Stimulated activated CD4-positive, alpha-beta T cell treated with anti-CD3 and anti-CD28 coated beads, Interleukin-12 subunit alpha, Interleukin-12 subunit beta, amount 100 ng/mL, for 4 hours (primary cell): ENCODE measurements around the gene SASH1.
A peak's percentile ranks its signal among the peaks of the same experiment; 100 is the strongest.

ENCODE experiments used
- DNase-seq: peaks from one replicate; pipeline ENCODE4 v3.0.0-alpha.2; 2020

SASH1 gene

GRCh38 chr6:148528292-148528691, 185.7 kb downstream of the SASH1 start:
- no peak for DNase-seq

GRCh38 chr6:148529010-148529409, 186.4 kb downstream of the SASH1 start:
- no peak for DNase-seq

- no peak for DNase-seq
These were observed 187.8 kb downstream of the SASH1 start for GRCh38 chr6:148530394-148530953.

GRCh38 chr6:148530976-148531375, 188.3 kb downstream of the SASH1 start:
- DNase-seq: no peak

- DNase-seq: no peak
These were observed 190.1 kb downstream of the SASH1 start for GRCh38 chr6:148532698-148533097.

- DNase-seq: no peak
These were observed 190.9 kb downstream of the SASH1 start for GRCh38 chr6:148533309-148534107.

- DNase-seq: no peak
These were observed 192.2 kb downstream of the SASH1 start for GRCh38 chr6:148534871-148535270.

DNA sequence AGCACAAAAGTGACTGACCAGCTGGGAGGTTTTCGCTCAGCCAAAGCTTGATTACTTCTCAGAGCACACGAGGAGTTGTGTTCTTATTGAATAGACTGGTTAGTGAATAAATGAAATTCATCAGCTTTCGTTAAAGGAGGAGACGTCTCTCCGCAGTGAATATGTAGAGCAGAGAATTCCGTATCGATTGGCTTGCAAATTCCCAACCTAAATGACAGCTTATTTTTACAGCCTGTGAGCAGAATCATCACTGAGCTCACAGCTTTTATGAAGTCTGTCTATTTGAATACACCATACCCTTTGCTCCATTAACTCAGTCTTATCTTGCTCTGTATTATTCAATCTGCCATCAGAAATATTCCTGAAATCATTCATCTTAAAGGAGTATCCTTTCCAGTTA, 192.7 kb downstream of the SASH1 start:
- DNase-seq: no peak

- DNase-seq: no peak
These were observed 193.3 kb downstream of the SASH1 start for GRCh38 chr6:148535976-148536375.

GRCh38 chr6:148538261-148539190, 195.9 kb downstream of the SASH1 start:
- DNase-seq: no peak

GRCh38 chr6:148543540-148543939, 200.9 kb downstream of the SASH1 start:
- no peak for DNase-seq

- no peak for DNase-seq
These were observed 201.8 kb downstream of the SASH1 start for GRCh38 chr6:148544421-148544820.

DNA sequence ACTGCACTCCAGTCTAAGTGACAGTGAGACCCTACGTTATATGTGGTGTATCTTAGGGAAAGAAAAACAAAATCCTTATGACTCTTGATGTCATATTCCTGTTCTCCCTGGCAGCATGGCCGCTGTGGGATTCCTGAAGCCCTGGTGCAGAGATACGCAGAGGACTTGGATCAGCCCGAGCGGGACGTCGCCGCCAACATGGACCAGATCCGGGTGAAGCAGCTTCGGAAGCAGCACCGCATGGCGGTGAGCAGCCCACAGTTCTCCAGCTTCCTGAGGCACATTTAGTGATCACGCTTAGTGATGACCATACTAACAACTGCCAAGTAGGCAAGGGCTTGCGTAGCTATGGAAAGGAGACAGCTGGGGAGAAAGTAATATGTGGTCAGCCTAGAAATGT, 203.3 kb downstream of the SASH1 start:
- DNase-seq: no peak

DNA sequence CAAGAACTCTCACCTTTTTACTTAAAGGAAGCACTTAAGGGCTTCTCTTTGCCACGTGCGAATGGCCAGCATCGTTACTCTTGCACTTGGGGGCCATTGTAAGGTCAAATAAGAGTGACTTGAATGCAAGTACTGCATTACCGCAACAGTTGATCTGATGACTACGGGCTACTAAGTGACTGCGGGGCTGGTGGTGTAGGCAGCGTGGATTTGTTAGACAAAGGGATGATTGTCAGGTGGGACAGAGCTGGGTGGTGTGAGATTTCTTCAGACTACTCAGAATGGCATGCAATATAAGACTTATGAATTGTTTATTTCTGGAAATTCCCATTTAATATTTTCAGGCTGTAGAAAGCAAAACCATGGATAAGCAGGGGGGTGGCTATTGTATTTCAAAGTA, 204.5 kb downstream of the SASH1 start:
- no peak for DNase-seq

GRCh38 chr6:148548065-148548748, 205.6 kb downstream of the SASH1 start:
- no peak for DNase-seq

DNA sequence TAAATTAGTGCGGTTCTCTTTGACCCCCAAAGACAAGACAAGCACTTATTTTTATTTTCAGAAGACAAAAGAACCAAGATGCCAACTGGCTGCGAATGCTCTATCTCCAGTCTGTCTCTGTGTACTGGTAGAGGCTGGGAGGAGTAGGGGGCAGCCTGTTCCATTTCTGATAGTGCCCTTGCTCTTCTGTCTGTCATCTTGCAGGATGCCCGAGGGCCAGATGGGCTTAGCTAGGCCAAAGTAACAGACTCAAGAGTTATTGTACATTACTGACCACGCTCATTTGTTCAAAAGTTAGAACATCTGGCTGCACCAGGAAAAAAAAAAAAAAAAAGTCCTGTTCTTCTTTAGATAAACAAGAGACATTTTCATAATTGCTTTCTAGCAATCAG, 206.1 kb downstream of the SASH1 start:
- DNase-seq: no peak

DNA sequence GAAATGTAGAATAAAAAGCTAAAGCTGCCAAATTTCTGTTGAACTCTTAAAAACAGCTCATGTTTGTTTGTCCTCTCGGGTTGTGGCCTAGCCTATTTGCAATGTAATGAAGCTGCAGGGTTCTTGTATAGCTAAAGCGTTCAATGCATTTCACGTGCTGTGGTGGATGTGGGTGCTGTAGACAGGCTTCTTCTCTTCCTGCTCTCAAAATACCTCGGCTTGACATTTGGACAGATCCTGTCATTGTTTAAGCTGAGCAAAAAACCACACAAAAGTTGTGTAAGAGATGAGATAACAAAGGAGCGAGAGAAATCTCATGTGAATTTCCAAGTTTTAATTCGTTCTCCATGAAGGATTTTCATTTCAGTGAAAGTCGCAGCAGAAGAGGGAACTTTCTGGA, 207.9 kb downstream of the SASH1 start:
- no peak for DNase-seq

DNA sequence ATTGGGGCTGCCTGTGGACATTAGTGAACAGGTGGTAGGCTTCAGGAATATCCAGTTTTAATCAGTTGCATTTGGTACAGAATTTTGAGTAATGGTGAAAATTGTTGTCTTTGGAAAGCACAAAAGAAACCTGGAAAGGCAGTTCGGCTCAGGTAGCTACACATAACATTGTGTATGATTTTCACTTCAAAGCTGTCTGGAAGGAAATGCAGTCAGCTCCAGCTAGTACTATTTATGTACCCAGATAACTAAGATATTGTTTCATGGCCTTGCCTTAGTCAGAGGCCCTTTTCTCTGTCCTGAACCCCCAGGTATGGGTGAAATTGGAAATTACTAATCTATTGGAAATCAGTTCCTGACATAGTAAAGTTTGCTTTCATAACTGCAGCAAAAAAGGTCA, 208.6 kb downstream of the SASH1 start:
- no peak for DNase-seq

- DNase-seq: no peak
These were observed 213.8 kb downstream of the SASH1 start for GRCh38 chr6:148556410-148556809.

DNA sequence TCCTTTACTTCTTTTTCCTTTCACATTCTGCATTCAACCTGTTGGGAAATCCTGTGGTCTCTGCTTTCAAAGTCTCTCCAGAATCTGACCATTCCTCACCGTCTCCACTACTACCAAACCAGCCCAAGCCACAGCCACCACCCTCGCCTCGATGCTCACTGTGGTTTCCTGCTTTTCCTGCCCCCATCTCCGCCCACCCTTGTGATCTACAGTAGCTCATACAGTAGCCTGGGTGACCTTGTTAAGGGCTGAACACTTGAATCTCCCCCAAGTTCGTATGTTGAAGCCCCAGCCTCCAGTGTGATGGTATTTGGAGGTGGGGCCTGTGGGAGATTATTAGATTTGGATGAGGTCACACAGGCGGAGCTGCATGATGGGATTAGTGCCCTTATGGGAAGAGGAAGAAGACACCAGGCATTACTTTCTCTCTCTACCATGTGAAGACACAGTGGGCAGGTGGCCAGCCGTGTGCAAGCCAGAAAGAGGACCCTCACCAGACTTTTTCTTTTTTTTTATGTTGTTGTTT, 215.2 kb downstream of the SASH1 start:
- DNase-seq: no peak

GRCh38 chr6:148559848-148560433, 217.3 kb downstream of the SASH1 start:
- peak; percentile 66 for DNase-seq

DNA sequence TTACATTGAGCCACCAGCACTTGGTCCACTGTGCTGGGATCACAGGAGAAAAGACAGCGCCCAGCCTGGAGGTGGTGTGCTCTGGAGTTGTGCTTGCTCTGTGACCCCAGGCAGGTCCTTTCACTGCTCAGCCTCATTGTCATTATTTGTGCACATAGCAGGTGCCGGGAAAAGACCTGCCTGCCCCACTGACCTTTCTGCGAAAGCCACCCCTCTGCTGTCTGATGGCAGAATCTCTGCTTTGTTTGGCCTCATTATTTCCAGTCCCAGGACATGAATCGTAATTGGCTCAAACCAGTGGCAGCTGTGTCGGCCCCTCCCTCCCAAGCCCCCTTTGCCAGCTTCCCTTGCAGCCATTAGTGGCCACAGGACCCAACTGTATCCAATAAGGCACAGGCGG, 219.0 kb downstream of the SASH1 start:
- no peak for DNase-seq
